ENCODE measurements around the gene PHF19.

The PHF19 gene

DNA sequence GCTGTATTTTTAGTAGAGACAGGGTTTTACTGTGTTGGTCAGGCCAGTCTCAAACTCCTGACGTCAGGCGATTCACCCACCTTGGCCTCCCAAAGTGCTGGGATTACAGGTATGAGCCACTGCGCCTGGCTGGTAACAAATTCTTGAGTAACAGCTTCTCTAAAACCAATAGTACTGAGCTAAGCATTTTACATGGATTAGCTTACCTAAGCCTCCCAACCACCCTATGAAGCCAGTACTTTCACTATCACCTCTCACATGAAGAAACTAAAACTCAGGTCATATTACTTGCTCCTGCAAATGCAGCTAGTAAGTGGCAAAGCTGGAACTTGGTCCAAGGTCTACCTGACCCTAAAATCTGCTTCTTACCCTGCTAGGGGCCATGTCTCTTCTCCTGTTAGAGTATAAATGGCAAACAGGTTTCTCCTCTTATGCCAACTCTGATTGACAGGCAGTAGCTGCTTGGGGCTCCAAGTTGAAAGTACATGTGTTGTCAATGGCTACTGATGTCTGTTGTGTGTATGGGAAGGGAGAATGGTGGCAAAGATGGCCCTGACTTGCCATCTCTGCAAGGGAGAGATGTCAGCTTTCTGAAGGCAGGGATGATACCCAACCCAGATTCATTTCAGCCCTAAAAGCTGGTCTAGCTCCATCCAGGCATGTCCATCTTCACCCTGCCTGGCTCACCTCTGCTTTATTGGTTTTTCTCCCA is 4.0 kb downstream of the PHF19 start:
- DNase-seq: no peak

DNA sequence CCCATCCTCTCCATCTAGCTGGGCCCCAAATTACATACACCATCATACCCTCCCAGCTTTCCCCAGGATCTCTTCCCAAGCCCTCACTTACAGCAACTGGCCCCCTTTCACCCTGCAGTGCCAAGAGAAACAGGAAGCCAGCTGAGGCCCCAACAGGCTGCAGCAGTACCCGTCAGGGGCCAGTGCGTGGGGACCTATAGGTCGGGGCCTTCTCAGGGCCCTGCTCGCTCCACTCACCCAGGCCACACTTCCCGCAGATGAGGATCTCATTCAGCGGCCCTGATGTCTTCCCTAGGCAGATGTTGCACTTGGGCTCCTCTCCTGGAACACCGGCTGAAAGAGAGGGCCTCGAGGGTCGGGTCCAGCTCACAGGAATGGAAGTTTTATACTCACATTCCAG is 6.8 kb downstream of the PHF19 start:
- no peak for DNase-seq

DNA sequence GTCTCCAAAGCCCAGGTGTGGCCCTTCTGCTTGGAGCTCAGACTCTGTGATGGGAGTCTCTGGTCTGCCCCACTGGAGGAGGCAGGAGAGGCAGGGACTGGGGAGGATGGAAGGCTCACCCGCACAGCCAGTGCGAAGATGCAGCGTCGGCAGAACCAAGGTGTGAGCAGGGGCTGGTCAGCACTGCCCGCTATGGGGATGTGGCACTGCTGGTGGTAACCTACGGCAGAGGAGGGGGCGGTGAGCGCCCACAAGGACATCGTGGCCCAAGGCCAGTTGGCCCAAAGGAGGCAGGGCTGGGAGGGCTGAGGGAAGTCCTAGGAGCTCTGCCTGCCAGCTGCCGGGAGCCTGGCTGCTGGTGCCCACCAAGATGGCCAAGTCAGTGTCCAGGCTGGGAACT is 7.3 kb downstream of the PHF19 start:
- no peak for DNase-seq

DNA sequence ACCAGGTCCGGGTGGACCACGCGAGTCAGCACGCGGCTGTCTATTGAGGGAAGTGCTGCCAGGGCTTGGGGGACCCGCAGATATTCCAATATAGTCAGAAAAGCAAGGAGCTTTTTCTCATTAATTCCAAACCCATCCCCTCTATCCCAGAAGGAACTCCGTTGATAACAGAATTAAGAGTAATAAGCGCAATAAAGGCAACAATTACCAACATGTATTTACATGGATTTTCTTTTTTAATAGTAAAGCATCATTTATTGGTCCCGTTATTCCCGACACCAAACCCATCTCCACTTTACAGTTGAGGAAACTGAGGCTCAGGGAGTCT is 7.7 kb downstream of the PHF19 start:
- no peak for DNase-seq

DNA sequence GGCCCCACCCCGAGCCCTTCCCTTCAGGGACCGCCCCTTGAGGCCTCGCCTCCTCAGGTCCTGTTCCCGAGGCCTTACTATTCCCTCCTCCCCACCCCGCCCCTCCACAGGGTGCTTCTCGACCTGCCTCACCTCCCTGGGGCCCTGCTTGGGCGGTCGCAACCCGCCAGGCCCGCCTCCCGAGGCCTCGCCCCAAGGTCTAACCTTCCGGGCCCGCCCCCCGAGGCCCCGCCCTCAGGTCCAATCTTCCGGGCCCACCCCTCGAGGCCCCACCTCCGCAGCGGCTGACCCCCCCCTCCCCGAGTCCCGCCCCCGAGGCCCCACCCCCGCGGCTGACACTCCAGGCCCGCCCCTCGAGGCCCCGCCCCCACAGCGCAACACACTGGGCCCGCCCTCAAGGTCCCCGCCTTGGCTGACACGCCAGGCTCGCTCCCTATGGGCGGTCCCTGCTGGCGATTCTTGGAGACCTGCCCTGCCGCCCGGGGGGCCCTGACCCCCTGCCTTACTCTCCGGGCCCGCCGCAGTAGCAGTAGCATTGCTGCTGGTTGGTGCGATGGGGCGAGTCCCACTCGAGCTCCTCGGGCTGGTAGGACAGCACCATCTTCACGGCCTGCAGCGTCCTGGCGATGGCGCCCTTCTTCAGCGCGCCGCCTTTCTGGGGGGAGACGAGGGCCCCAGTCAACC is 8.2 kb downstream of the PHF19 start:
- DNase-seq: peak; percentile 65

DNA sequence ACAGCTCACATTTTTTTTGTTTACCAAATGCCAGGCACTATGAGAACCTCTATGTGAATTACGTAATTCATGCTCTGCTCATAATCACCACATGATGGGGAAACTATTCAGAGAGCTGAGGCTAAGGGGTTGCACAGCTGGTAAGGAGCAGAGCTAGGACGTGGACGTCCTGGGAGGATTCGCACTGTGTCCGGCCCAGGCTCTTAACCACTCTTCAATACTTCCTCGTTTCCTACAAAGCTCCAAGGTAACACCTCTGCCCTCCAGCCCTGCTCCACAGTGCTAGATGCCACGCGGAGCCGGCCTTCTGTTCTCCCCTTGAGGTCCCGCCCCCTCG is 8.7 kb downstream of the PHF19 start:
- DNase-seq: no peak

DNA sequence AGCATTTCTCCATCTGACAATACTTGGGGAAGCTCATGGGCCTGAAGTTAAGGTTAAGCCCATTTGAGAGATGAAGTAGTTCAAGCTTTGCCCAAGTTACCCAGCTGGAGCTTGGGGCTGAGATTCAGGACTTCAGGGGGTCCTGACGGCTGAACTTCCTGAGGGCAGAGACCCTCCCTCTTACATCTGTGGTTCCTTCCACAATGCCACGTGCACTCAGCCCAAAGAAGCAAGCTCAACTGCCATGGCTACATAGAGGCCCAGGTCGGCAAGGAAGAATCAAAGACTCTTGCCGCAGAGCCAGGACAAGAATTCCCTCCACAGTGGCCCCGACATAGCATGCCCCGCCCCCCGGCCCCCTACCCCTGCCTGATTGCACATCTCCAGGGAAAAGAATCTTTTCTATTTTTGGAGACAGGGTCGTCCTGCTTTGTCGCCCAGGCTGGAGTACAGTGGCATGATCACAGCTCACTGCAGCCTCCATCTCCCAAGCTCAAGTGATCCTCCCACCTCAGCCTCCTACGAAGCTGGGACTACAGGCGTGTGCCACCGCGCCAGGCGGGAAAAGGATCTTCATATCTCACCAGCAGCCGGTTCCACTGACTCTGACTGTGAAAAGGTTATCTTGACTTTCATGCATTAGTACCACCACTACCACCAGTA is 9.2 kb downstream of the PHF19 start:
- no peak for DNase-seq

DNA sequence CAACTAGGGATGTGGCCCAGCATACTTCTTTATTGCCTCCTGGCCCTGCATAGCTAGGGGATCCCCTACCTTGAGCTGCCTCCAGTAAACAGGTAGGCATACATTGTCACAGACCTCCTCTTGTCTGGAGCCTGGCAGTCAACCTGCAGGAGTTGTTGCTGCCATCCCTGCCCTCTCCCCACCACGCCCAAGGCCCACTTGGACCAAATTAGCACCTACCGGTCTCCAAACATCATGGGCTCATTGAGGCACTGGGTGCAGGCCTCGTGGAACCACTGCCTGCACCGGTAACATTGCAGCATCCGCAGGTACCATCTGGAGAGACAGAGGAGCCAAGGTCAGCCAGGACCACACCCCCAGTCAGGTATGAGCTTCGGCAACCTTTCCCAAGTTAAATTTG is 10.3 kb downstream of the PHF19 start:
- no peak for DNase-seq

DNA sequence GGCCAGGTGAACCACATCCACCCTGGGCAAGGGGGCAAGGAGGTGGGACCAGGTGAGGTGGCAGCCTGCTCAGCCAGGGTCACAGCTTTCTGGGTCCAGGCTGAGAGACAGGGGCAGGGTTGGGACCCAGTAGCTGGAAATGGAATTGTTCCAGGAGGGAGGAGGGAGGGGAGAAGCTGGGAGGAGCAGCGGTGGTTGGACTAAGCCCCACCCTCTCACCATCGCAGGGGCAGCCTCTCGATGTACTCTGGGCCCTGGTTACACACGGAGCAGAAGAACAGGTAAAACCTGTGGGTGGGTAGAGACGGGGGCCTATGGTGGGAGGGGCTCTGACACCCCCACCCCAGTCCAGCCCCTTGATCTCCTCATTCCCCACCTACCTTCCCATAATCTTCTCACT is 11.2 kb downstream of the PHF19 start:
- DNase-seq: no peak

DNA sequence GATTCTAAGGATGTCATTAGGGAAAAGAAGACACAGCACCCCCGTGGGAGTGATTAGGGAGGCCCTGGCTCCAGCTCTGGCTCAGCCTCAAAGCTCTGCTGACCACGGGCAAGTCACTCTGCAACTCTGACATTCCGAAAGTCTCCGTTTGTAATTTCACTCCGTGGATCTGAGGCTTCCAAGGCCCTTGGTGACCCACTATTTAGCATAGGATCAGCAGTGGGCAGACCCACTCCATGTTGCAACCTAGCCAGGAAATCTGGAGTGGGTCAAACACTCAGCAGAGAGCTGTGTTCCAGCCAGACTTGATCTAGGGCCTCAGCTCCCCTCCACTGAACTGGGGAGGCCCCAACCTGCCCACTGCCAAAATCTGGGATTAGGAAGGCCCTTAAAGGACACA is 11.8 kb downstream of the PHF19 start:
- no peak for DNase-seq

DNA sequence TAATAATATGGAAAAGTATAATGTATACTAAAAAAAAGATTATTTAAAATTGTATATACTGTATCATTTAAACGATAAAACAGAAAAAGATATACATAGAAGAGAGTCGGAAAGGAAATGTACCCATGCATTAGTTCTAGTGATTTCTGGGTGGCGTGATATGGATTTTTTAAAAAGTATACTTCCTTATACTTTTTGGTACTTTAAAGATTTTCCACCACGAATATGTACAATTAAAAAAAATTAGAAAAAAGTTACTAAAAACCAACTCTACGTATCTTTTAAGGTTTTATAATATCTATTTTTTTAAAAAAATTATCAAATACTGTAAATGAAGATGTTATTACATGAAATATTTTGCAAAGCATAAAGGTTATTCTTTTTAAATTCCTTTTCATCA is 12.3 kb downstream of the PHF19 start:
- DNase-seq: no peak

DNA sequence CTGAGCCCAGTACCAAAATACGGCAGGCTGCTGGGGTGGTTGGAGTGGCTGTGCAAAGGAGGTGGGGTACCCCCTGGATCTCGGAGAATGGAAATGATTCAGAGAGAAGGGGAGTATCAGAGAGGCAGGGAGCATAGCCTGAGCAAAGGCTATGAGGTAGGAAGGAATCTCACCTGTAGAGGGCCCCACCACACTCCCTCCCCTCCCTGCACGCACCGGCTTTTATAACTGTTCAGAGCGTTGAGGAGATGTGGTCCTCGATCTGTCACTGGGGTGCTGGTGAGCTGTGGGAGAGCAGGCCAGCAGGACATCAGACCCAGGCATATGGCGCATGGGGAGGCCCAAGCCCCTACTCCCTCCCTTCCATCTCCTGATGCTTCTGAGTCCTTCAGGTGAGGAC is 13.2 kb downstream of the PHF19 start:
- DNase-seq: no peak

DNA sequence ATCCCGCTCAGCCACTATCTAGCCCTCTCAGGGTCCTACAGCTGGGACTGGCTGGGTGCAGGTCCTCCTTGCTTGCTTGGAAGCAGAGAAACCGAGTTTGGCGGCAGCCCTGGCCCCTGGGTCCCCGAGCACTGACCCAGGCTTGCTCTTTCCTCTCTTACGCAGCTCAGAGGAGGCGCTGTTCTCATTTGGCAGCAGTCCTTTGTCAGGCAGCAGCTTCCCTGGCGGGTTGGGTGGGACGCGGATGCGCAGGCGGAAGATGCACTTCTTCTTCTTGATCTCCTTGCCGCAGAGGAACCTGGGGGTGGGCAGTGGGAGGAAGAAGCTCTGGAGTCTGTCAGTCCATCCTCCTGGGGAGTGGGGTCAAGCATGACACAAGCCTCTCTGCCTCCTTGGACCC is 14.5 kb downstream of the PHF19 start:
- DNase-seq: no peak

DNA sequence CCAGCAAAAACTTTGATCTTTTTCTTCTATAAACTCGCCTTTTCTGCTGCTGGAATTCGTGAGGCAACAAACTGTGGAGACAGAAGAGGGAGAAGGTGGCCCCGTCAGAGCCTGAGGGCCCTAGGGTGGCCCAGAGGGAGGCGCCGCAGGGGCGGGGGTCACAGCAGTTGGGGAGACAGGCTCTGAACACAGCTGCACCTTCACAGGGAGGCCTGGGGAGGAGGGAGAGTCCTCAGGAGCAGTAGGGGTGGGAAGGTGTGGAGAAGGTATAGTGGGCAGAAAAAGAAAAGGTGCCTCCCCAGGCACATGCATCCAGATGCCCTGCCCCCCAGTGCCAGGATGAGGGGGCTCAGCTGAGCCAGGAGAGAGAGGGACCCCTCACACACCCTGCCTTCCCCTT is 15.1 kb downstream of the PHF19 start:
- DNase-seq: no peak

DNA sequence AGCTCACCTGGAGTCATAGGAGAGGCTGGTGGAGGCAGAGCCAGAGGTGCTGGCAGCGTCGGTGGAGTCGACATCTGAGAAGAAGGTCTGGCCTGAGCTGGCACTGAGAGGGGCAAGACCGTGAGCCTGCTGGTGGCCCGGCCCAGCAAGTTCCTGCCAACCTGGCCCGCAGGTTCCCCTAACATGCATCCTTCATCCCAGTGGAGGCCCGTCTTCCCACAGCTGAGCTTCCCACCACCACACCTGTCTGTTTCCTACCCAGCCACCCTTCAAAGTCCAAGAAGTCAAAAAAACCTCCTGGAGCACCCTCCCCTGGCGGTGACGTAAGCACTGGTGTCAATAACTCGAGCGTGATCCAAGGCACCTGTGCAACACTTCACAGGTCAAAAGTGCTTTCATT is 16.9 kb downstream of the PHF19 start:
- DNase-seq: no peak

DNA sequence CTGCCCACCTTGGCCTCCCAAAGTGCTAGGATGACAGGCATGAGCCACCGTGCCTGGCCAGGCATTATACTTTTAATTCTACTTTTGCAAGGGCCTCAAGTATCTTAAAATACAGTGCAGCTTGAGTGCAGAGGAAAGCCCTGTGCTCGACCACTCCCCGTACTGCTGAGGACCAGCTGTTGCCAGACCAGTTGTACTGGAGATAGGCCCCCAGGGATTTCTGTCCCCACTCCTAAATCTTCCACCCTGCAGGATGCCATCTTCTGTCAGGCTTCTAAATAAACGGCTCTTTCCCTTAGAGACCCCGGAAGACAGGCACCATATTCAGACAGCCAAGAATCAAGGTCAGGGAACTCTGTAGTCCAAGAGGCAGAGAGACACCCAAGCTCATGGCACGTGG is 17.6 kb downstream of the PHF19 start:
- DNase-seq: peak; percentile 14

DNA sequence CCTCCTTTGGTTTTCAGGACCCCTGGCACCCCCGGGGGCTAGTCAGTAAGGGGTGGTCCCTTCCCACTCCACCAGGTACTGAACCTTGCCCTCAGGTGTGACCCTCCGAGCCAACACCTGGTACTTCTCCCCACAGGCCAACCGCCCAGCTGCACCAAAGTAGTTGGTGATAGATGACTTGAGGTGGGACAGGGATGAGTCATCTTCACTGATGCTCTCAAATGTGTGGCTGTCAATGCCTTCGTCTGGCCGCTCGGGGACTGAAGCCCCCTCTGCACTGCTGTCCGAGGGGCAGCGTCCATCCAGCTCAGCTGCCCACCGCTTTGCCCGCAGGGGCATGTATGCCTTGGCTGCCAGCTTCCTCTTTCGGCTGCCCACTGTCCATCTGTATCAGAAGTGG is 19.1 kb downstream of the PHF19 start:
- DNase-seq: no peak

DNA sequence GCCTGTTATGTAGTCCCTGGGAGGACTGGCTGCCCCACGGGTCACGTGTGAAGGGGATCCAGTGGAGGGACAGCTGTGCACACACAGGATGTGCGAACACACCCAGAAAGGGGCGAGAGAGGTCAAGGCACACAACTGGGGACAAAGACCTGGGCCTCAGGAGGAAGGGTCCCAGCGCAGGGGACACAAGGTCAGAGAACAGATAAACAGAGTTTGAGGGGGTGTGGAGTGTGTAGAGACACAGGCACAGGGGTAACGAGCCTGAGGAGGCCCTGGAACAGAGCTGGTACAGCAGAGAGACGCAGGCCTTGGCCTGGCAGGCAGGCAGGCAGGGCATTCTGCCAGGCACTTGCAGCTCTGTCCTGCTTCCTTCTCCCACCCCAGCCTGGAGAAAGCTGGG is 19.5 kb downstream of the PHF19 start:
- no peak for DNase-seq

DNA sequence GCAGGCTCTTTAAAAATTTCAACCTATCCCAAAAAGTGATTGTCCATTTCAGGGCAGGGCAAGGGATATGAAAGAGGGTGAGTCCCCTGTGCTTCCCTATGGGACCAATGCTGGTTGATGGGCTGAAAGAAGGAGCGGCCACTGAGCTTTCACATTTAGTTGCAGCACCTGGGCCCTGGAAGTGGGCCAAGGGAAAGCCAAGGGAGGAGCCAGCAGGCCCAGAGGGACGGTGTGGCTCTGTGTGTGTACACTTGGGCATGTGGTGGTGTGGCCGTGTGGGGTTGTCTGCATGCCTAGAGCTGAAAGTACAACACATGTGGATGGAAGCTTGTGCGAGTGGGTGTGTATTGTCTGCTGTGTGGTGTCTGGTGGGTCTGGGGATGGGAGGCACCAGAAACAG is 20.3 kb downstream of the PHF19 start:
- no peak for DNase-seq

DNA sequence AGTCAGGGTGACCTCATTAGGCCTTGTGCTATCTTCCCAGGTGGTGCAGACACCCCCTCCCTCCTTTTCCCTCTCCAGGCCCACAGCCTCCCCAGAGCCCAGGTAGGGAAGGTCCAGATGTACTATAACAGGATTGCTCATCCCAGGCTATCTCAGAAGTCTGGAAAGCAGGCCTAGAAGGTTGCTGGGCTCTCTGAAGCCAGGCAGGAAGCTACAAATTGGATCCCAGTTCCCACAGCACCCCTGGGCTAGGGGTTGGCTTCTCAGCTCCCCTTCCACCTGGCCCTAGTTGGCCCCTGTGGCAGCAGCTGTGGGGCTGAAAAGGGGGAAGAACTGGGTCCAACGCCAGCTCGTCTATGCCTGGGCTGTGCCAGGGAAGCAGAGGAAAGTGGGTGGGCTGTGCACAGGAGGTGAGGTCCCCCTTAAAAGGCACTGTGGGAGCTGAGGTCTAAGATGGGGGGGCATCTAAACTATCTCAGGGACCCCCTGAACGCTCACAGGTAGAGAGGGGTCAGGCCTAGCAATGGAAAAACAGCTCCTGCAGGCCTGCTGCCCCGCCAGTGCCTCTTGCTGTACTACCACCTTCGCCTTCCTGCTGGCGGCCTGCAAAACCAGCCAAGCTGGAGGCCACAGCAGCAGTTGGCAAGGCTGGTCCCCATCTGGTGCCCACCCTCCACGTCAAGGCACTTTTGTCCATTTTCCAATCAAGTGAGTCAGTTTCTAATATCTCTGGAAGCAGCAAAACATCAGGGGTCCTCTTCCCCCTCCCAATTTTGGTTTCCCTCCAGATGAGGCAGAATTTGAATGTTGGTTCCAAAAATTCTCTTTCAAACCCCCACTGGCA is 20.9 kb downstream of the PHF19 start:
- DNase-seq: peak; percentile 37

DNA sequence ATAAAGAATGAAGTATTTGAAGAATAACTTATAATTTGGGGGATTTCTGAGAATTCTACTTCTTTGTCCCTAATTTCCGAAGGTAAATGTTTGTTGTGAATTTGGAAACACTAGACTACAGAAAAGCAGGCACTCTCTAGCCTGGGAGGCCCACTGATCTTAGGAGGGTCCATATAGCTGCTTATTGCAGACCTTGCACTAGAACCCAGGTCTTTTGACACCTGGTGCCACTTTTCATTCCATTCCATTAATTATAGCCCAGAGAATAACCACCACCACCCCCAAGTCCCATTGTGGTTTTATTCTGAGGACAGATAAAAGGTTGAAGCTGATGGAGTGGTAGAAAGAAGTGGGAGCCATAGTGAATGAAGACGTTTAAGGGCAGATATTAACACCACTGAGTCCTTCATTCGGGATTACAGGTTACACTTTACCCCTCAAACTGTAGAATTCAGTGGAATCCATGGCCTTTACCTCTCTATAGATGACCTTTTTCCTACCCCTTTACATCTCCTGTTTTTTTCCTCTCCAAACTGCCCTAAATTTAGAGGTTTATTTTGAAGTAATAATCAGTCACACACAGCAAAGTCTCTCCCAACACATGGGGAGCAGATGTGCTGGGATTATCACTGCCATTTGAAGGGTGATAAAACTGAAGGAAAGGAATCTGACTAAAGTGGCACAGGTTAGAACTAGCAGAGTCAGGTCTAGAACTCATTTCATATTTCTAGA is 22.2 kb downstream of the PHF19 start:
- DNase-seq: peak; percentile 30

DNA sequence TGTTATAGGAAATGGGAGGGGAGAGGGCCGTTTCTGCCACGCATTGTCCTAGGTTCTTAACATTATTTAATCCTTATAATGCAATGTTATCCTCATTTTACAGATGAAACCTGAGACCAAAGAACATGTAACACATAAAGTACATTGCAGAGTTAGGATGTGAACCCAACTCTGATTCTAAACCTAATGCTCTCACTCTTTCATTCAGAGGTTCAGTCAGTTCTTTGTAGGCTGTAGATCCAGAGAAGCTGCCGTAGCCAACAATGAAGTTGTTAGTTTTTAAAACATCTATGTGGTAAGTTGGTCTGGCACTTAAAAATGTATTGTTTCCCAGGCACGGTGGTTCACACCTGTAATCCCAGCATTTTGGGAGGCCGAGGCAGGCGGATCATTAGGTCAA is 23.8 kb downstream of the PHF19 start:
- DNase-seq: no peak
